Stimulated activated naive CD8-positive, alpha-beta T cell treated with anti-CD3 and anti-CD28 coated beads, Interleukin-15, Interleukin-2, amounts not matched to agents 100 ng/mL and 50 ng/mL, for 24 hours (primary cell): ENCODE measurements around the gene TBC1D7.

Experiments
- H3K27ac Mint-ChIP-seq: one replicate; pipeline ENCODE4 v1.8.0; 2021; ENCODE audit warnings: mild to moderate bottlenecking, mixed read lengths
- H3K27me3 Mint-ChIP-seq: one replicate; pipeline ENCODE4 v1.8.0; 2021; ENCODE audit warnings: mixed read lengths
- H3K36me3 Mint-ChIP-seq: one replicate; pipeline ENCODE4 v1.8.0; 2021; ENCODE audit warnings: low read depth, mixed read lengths
- H3K4me1 Mint-ChIP-seq: one replicate; pipeline ENCODE4 v1.8.0; 2021; ENCODE audit warnings: low read depth, mixed read lengths
- H3K4me3 Mint-ChIP-seq: one replicate; pipeline ENCODE4 v1.8.0; 2021; ENCODE audit warnings: mild to moderate bottlenecking, mixed read lengths
- H3K9me3 Mint-ChIP-seq: one replicate; pipeline ENCODE4 v1.8.0; 2021; ENCODE audit warnings: mixed read lengths

The TBC1D7 gene

DNA sequence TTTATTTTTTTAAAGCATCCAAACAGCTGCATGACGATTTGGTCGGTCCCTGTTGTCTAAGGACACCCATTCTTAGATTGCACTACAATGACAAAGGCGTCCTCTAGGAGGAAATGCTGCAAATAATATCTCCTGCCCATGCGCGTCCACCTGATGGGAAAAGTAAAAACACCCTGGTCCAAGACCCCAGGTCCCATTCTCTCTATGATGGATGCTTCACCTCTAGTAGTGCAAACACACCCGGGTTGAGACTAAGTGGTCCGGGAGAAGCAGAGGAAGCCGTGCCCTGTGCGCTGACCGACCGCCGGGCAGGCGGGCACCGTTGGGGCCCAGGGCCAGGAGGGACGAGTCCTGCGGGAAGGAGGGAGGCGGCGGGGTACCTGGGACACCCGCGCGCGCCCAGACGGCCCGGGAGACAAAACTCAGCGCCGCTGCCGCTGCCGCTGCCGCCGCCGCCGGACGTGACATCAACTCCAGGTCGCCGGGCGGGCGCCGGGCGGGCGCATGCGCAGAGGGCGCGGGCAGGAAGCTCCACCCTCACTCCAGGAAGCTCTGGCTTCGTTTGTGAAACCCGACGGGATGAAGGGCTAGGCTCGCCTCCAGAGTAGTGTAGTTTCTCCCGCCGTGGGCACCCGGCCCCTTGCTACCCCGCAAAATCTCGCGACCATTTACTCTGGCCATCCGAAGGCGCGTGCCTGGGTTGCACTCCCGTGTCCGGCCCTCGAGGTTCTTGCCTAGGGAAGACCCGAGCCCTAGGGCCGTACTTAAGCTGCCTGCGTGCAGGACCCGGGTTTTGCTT lies at the start of gene TBC1D7:
TSS of gene TBC1D7 (minus strand) at position 462 of the 799 bp plus-strand sequence. CDS start 1,639 bp downstream, outside the sequence.
- Mint-ChIP-seq H3K9me3 (no peaks in the 10 kb centered on the region), H3K4me1 (peaks cover 32% of the 10 kb centered on the region), H3K27ac (peak within 1 kb of the TSS; percentile 95), H3K36me3 (peaks cover 19% of the 10 kb centered on the region), H3K27me3 (no peaks in the 10 kb centered on the region), H3K4me3 (peak within 1 kb of the TSS; percentile 94)

DNA sequence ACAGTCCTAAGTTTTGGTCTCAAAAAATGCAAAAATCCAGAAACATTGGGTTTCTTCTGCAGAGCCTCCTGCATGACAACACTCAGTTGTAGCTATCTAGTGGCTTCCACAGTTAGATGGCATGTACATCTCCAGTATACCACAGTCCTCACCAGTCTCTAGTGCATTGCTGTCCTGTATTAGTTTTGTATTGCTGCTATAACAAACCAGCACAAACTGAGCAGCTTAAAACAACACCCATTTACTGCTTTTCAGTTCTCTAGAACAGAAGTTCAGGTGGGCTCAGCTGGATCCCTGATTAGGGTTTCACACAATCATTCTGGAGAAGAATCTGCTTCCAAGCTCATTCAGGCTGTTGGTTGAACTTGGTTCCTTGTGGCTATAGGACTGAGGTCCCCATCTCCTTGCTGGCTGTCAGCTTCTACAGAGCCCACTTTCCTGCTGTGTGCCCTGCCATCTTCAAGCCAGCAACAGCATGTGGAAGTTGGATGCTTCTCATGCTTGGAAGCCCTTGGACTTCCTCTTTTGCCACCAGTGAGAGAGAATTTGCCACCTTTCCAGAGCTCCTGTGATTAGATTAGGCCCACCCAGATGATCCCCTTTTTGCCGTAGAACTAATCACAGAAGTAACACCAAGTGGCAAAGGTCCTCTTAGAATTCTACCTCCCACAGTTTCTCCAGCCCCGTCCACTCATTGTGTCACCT lies 48.9 kb upstream of the TBC1D7 start:
- H3K4me3 Mint-ChIP-seq: no peak overlapping the region
- H3K27ac Mint-ChIP-seq: no peak overlapping the region
- H3K36me3 Mint-ChIP-seq: peaks cover 16% of the 10 kb centered on the region
- no peaks in the 10 kb centered on the region for H3K9me3 Mint-ChIP-seq
- no peaks in the 10 kb centered on the region for H3K27me3 Mint-ChIP-seq
- H3K4me1 Mint-ChIP-seq: peaks cover 56% of the 10 kb centered on the region

DNA sequence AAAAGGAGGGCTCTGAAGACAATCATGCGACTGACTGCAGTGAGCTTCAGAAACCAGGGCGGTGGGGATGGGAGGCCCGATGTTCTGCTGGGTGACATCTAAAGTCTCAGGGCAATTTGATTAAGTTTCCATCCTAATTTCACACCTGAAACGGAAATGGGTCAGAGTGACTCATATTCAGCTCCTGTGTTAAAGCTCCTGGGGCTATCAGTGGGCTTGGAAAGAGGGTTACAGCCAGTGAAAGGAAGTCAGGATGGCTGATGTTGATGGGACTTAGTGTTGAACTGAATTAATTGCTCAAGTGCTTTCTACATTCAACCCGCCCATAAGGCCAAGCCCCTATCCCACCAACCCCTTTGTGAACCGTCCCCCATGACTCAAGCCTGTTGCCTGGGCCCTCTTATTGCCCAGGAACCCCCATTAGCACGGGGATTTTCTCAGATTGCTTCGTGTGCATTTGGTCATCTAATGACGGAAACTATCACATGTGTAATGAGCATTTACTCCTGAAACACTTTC lies 47.1 kb upstream of the TBC1D7 start:
- peak overlapping the region; percentile 81 for H3K27ac Mint-ChIP-seq

DNA sequence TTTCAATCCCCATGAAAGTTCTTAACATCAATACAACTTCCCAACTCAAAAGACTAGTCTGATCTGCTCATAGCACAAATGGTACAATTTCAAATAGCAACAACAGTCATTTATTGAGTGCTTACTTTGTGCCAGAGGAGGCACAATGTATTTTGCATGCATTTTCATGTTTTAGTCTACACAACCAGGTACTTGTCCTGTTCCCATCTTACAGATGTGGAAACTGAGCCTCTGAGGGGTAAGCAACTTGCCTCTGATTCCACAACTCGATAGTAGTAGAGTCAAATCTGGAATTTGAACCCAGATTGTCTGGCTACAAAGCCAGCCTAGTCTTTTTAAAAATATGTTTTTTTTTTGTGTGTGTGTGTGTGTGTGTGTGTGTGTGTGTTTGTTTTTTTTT lies 45.6 kb upstream of the TBC1D7 start:
- Mint-ChIP-seq H3K4me1 (peaks cover 43% of the 10 kb centered on the region), H3K27me3 (no peaks in the 10 kb centered on the region), H3K27ac (no peak overlapping the region), H3K9me3 (no peaks in the 10 kb centered on the region), H3K36me3 (peaks cover 18% of the 10 kb centered on the region), H3K4me3 (no peak overlapping the region)

More for the DNA sequence above, 47.1 kb upstream of the TBC1D7 start:
- peaks cover 49% of the 10 kb centered on the region for H3K4me1 Mint-ChIP-seq
- H3K36me3 Mint-ChIP-seq: peaks cover 18% of the 10 kb centered on the region
- H3K9me3 Mint-ChIP-seq: no peaks in the 10 kb centered on the region
- no peaks in the 10 kb centered on the region for H3K27me3 Mint-ChIP-seq
- peak overlapping the region; percentile 55 for H3K4me3 Mint-ChIP-seq

DNA sequence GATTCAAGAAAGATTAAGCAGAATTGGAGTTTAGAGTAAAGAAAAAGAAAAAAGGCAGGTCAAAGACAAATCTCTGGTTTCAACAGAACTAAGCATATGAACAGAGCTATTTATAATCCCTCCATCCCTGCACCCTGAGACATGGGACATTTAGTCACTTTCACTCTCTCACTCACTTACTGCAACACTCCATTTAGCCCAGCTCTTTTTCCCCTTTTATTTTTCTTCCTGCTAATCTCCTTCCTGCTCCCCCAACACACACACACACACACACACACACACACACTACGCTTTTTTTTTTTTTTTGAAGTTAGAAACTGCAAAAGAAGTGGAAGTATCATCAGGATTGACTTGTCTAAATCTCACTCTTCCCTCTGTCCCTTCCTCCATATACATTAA lies 45.1 kb upstream of the TBC1D7 start:
- H3K27me3 Mint-ChIP-seq: no peaks in the 10 kb centered on the region
- peaks cover 40% of the 10 kb centered on the region for H3K4me1 Mint-ChIP-seq
- H3K27ac Mint-ChIP-seq: no peak overlapping the region
- H3K4me3 Mint-ChIP-seq: no peak overlapping the region
- H3K9me3 Mint-ChIP-seq: no peaks in the 10 kb centered on the region
- peaks cover 18% of the 10 kb centered on the region for H3K36me3 Mint-ChIP-seq

DNA sequence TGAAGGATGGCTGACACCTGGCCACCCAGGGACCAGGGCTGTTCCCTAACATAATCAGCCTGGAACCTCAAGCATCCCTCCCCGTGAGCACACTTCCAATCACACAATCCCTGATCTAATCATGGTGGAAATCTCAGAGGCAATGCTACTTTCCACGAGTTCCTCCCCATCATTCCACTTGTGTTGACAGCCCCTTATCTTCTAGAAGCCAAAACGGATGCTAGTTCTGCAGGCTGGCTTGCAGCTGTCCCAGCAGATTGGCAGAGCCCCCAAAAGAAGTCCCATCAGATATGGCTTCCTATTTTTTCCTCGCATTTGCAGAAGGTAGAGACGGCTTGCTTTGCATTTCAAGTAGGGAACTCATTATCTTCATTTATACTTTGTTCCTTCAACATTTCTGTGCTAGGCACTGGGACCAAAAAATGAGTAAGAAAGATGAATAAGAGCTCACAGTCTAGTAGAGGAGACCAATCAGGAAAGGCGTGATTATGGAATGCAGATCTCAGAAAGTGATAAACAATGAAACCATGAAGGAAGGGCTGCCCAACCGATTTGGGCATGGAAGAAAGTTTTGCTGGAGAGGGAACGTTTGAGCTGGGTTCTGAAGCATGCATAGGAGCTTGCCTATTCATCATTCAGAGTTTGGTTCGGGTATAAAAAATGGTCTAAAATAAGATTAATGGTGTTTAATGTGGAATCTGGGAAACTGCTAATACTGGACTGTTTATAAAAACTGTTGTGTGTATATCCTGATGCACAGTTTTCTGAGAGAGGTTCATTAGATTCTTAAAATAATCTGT lies 44.6 kb upstream of the TBC1D7 start:
- Mint-ChIP-seq H3K4me1 (peaks cover 40% of the 10 kb centered on the region), H3K27ac (no peak overlapping the region), H3K27me3 (no peaks in the 10 kb centered on the region), H3K4me3 (no peak overlapping the region), H3K36me3 (peaks cover 18% of the 10 kb centered on the region), H3K9me3 (no peaks in the 10 kb centered on the region)

DNA sequence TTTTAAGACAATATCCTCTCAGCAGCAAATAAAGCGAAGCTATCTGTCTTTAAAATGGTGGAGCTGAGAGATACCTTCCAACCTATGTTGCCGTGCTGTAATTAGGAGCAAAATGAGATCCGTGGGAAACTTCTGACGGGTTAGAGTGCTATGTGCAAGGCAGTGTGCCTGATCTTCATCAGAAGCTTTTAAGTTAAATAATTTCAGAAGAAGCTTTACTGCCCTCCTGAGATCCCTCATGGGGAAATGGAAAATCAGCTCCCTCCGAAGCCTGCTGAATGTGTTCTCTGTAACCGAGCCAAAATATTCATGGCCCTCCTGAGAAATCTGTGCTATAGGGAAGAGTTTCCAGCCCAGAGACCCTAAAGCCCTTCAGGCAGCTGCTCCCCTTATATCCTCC lies 43.7 kb upstream of the TBC1D7 start:
- Mint-ChIP-seq H3K4me1 (peaks cover 35% of the 10 kb centered on the region), H3K27ac (no peak overlapping the region)

DNA sequence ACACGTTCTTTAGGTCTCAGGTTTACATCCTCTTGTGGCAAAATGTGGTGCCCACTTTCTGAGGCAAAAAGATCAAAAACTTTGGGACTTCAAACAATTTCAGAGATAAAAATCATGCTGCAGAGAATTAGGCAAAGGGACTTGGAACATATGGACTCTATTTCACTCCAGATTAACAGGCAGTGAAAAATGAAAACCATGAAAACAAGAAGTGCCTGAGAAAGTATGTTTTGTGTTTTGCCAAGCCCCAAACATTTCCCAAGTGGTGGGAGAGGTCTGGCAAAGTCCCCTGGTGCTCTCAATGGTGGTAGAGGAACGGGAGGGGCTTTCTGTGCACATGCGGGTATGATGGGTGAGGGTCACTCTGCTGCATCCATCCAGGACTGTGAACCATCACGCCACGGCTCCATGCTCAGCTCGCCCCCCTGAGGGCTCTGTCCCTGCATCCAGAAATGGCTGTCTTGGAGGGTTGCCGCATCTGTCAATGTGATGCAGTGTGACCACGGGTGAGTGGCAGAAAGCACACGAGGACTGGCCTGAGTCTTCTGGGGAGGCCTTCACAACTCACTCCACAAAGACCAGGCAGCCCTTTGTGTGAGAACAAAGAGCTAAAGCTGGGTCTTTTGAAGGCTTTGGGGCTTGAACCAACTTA lies 43.2 kb upstream of the TBC1D7 start:
- Mint-ChIP-seq H3K27ac (no peak overlapping the region), H3K4me1 (peaks cover 32% of the 10 kb centered on the region), H3K9me3 (no peaks in the 10 kb centered on the region), H3K36me3 (peaks cover 9% of the 10 kb centered on the region), H3K4me3 (no peak overlapping the region), H3K27me3 (no peaks in the 10 kb centered on the region)

More for the DNA sequence above, 43.7 kb upstream of the TBC1D7 start:
- peaks cover 11% of the 10 kb centered on the region for H3K36me3 Mint-ChIP-seq
- no peak overlapping the region for H3K4me3 Mint-ChIP-seq
- H3K9me3 Mint-ChIP-seq: no peaks in the 10 kb centered on the region
- H3K27me3 Mint-ChIP-seq: no peaks in the 10 kb centered on the region

DNA sequence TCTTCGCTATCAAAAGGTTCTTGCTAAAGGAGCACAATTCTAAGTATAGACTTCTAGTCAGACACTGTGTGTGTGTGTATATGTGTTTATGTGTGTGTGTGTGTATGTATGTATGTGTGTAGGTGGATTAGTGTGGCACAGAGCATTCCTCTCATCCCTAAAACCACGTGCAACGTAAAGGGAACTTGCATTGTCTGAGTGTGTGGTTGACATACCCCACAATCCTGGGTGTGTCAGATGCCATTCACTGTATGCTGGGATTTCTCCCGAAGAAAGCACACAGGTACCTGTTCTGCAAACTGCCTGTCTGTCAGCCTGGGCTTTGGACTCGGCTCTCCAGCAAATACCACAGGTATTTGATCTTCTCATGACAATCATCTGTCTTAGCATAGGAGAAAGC lies 42.3 kb upstream of the TBC1D7 start:
- H3K4me1 Mint-ChIP-seq: peaks cover 23% of the 10 kb centered on the region
- H3K9me3 Mint-ChIP-seq: no peaks in the 10 kb centered on the region
- H3K36me3 Mint-ChIP-seq: peaks cover 9% of the 10 kb centered on the region
- H3K4me3 Mint-ChIP-seq: no peak overlapping the region
- H3K27me3 Mint-ChIP-seq: no peaks in the 10 kb centered on the region
- H3K27ac Mint-ChIP-seq: peak overlapping the region; percentile 22

DNA sequence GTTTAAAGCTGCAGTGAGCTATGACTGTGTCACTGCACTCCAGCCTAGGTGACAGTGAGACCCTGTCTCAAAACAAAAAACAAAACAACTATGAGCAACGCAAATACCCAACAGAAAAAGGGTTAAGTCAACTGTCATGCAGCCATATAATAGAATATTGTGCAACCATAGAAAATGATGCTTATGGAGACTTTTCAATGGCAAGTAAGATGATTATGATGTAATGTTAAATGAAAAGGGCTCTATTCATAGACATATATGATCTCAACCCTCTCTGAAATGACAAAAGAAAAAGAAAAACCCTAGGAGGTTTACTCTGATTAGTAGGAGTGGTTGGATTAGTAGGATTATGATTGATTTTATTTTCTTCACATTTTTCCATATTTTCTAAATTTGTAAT lies 41.3 kb upstream of the TBC1D7 start:
- Mint-ChIP-seq H3K36me3 (peaks cover 14% of the 10 kb centered on the region), H3K4me1 (peaks cover 15% of the 10 kb centered on the region), H3K4me3 (no peak overlapping the region), H3K27ac (no peak overlapping the region), H3K27me3 (no peaks in the 10 kb centered on the region), H3K9me3 (no peaks in the 10 kb centered on the region)

DNA sequence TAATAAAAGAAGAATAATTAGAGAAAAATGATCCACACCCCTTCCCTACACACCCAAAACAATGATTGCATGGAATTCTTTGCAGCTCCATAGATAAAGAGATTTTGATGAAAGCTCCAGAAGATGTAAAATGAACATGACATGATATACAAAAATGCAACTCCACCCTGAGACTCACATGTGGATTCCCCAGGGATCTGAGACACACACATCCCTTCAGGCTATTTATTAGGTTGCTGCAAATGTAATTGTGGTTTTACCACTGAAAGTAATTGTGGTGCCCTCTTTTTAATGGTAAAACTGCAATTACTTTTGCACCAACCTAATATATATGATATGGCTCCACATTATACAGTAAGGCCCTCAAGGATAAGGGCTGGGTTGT lies 40.4 kb upstream of the TBC1D7 start:
- H3K4me1 Mint-ChIP-seq: peaks cover 15% of the 10 kb centered on the region

DNA sequence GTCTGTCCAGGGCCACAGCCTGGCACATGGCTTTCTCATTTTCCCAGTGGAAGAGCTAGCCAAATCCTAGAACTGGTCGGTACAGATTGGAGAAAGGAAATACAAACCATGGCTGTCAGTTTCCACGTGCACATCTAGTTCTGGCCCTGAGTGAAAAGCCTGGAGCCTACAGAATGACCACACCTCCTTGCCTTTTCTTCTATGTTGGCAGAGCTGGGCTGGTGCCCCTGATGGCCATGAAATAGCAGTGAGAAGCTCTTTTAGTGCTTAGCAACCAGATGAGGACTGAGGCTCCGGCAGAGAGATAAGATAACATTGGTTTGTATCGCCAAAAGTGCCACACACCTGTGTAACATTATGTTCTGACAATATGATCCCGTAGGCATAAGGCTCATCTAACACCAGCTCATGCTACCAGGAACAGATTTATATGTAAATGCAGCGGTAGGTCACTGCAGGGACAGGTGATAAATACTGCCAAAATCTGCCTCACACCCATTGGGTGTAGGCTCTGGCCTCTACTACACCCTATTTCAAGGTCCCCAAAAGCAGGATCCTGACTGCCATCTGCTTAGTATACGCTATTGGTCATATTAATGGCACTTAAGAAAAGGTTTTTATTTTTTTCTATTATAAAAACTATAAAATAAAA lies 39.9 kb upstream of the TBC1D7 start:
- H3K9me3 Mint-ChIP-seq: no peaks in the 10 kb centered on the region
- no peak overlapping the region for H3K4me3 Mint-ChIP-seq
- H3K4me1 Mint-ChIP-seq: peaks cover 11% of the 10 kb centered on the region
- peaks cover 17% of the 10 kb centered on the region for H3K36me3 Mint-ChIP-seq
- no peak overlapping the region for H3K27ac Mint-ChIP-seq
- no peaks in the 10 kb centered on the region for H3K27me3 Mint-ChIP-seq

More for the DNA sequence above, 40.4 kb upstream of the TBC1D7 start:
- H3K36me3 Mint-ChIP-seq: peaks cover 20% of the 10 kb centered on the region
- no peaks in the 10 kb centered on the region for H3K27me3 Mint-ChIP-seq
- no peaks in the 10 kb centered on the region for H3K9me3 Mint-ChIP-seq
- no peak overlapping the region for H3K27ac Mint-ChIP-seq
- no peak overlapping the region for H3K4me3 Mint-ChIP-seq

DNA sequence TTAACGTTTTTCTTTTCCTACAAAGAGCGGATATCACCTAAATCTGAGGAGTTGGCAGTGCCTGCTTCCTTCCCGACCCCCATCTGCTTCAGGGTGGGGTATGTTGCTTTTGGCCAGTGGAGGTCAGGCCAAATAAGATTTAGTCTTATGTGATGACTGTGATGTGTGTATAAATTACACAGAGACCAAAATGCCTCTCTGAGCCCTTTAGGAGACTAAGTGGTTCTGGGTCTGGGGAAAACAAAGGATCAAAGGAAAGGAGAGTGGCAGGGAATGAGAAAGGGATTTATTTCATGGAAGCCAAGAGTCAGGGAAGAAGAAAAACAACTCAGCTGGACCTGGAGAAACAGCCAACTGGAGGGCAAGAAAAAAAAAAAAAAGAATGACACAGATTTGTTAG lies 39.1 kb upstream of the TBC1D7 start:
- peak overlapping the region; percentile 4 for H3K27ac Mint-ChIP-seq
- H3K4me3 Mint-ChIP-seq: no peak overlapping the region
- H3K9me3 Mint-ChIP-seq: no peaks in the 10 kb centered on the region
- H3K4me1 Mint-ChIP-seq: peaks cover 6% of the 10 kb centered on the region
- peaks cover 17% of the 10 kb centered on the region for H3K36me3 Mint-ChIP-seq
- H3K27me3 Mint-ChIP-seq: no peaks in the 10 kb centered on the region

DNA sequence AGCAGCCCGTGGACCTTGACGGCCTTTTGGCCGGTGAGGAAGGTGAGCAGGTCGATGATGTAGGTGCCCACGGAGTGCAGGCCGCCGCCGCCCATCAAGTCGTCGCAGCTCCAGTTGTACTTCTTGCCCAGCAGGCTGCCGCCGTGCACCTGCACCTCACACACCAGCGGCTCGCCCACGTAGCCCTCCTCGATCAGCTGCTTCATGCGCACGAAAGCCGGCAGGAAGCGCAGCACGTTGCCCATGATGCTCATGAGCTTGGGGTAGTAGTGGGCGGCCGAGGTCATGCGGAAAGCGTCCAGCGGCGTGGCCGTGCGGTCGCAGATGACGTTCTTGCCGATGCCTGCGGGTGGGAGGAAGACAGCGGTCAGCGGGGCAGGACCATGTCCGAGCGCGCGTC lies 37.0 kb upstream of the TBC1D7 start:
- H3K4me1 Mint-ChIP-seq: peaks cover 13% of the 10 kb centered on the region
- no peak overlapping the region for H3K4me3 Mint-ChIP-seq
- no peaks in the 10 kb centered on the region for H3K9me3 Mint-ChIP-seq
- H3K36me3 Mint-ChIP-seq: peaks cover 13% of the 10 kb centered on the region
- H3K27ac Mint-ChIP-seq: no peak overlapping the region
- no peaks in the 10 kb centered on the region for H3K27me3 Mint-ChIP-seq
